ENCODE measurements around the gene PRAMEF15. TPM values are rescaled to one million over a fixed set of nuclear protein-coding genes. Genes with fewer than 3 reads are reported as not detected.
"Not testable (repeated sequence)": the region's sequence is repeated elsewhere in the genome, so short reads cannot be mapped to it uniquely, and the experiment has no call there.

Gene PRAMEF15
- total RNA-seq, result not detected in 2 replicates
- not detected for polyA plus RNA-seq (2012)

DNA sequence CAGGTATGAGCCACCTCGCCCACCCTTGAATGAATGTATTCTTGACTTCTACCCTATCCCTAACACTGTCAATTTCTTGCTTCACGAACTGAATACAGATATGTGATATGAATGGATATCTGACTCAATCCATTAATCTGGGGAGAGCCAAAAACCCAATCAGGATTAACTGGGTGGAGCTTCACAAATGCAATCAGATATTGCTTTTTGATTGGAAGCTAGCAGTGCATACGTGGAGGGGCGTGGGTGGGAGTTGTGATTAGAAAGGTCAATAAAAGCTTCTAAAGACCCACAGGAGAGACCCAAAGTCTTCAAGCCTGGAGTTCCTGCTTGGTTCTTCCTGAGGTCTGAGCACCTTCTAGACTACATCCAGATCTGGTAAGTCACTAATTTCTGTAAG, at the start of gene PRAMEF15:
TSS of gene PRAMEF15 (plus strand) at position 301 of the 400 bp plus-strand sequence. CDS start 2,827 bp downstream, outside the sequence.
- DNase-seq (ENCODE audit: low read depth), result not testable (repeated sequence)

DNA sequence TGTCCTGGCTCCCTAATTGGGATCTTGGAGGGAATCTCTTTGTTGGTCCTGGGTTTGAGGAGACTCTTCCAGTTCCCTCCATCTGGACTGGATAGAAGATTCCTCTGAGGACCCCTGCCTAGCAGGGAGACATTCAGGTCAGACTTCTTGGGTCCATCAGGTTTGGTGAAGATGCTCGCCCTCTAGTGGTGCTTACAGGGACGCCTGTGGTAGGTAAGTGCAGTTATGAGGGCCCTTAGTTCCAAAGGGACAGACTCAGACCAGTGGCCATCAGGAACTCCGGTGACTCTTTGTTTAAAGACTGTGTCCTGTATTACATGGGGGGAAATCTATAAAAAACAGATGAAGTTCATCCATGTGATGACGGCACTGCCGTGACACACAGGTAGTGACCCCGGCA, 38.4 kb upstream of the PRAMEF15 start:
- DNase-seq (ENCODE audit: low read depth), result not testable (repeated sequence)

DNA sequence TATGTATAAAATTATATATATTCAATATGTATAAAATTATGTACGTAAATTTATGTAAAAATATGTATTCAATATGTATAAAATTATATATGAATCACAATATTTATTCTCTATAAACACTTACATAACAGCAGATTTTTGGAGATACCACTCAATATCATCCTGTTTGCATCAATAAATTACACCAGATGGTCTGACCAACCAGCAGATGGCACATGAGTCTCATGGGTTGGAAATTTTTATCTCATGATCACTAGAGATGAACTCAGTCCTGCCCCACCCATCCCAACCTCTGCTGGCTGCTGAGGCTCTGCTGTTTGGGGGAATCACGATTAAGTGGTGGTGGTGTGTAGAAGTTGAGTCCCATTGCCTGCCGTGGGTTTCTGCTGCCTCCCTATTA, 35.8 kb upstream of the PRAMEF15 start:
- DNase-seq (ENCODE audit: low read depth), result not testable (repeated sequence)

DNA sequence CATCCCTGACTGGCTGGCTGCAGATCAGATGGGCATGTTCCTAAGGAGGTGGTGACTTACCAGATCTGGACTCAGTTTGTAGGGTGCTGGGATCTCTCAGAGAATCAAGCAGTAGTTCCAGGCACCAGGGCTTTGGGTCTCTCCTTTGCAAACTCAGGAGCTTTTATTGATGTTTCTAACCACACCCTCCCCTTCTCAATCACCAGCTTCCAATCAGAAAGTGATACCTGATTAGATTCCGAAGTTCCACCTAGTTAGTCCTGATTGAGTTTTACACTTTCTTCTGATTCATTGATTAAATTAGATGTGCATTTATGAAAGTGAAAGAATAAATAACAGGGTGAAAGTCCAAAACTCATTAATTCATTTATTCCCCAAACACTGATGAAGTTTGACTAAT, 30.3 kb upstream of the PRAMEF15 start, which contains the start of gene PRAMEF8:
TSS of gene PRAMEF8 (minus strand) at position 101 of the 400 bp plus-strand sequence. CDS start 1,046 bp downstream, outside the sequence.
- DNase-seq (ENCODE audit: low read depth), result not testable (repeated sequence)

DNA sequence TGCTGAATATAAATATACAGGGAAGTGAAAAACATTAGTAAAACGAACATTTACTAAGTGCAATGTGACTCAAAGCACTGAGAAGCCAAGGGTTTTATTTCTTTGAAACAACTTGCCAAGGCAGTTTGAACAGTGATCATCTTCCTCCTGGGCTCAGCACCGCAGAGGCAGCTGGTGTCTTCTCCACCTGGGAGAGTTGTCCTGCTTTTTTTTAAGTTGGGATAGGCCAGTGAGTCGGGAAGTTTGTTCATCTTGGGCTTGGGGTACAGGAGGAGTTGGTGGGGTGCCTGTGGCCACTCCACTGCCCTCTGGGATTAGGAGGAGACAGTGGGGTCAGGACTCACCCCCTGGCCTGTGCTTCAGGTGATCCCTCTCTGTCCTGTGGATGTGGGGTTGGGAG, 26.4 kb upstream of the PRAMEF15 start:
- not testable (repeated sequence) for DNase-seq (ENCODE audit: low read depth)

DNA sequence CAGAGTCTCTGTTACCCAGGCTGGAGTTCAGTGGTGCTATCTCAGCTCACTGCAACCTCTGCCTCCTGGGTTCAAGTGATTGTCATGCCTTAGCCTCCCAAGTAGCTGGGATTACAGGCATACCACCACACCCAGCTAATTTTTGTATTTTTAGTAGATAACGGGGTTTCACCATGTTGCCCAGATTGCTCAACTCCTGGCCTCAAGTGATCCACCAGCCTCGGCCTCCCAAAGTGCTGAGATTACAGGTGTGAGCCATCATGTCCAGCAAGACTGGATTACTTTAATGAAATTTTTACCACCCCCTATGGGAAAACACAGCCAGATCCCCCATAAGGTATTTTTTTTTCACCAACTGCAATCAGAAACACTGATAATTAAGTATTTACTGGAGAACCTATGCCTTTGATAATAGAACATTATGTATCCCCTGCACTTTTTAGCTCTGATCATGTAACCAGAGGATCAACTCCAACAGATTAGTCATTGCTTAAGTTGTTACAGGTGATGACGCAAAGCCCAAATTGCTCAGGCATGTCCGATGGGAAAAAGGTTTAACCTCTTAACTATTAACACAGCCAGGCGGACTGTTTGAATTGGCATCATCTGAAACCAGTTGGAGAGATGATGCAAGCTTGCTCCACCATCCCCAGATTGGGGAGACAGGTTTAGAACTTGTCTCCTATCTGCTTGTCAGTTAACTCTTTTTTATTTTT, 18.0 kb upstream of the PRAMEF15 start:
- not testable (repeated sequence) for DNase-seq (ENCODE audit: low read depth)

DNA sequence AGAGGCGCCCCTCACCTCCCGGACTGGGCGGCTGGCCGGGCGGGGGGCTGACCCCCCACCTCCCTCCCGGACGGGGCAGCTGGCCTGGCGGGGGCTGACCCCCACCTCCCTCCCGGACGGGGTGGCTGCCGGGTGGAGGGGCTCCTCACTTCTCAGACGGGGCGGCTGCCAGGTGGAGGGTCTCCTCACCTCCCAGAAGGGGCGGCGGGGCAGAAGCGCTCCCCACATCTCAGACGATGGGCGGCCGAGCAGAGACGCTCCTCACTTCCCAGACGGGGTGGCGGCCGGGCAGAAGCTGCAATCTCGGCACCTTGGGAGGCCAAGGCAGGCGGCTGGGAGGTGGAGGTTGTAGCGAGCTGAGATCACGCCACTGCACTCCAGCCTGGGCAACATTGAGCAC, 16.7 kb upstream of the PRAMEF15 start:
- DNase-seq (ENCODE audit: low read depth), result not testable (repeated sequence)

DNA sequence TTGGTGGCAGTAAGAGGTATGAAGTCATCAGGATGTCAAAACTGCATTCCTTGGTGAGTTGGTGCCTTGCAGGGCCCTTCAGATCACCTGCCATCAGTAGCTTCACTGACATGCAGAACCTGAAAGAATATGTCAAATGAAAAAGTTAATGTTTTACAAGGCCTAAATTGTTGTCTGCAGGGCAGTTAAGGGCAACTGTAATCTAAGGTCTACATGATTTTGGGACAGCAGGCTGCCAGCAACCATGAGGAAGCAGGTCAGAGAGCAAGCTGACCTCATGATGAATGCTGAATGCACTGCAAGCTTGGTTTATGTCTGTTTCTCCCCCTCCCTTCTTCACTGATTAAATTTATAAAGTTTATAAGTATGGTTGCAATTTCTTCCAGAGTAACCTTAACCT, 13.2 kb upstream of the PRAMEF15 start:
- DNase-seq (ENCODE audit: low read depth), result not testable (repeated sequence)

DNA sequence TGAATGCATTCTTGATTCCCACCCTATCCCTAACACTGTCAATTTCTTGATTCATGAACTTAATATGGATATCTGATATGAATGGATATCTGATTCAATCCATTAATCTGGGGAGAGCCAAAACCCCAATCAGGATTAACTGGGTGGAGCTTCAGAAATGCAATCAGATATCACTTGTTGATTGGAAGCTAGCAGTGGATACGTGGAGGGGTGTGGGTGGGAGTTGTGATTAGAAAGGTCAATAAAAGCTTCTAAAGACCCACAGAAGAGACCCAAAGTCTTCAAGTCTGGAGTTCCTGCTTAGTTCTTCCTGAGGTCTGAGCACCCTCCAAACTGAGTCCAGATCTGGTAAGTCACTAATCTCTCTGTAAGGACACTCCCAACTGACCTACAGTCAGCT, 12.1 kb upstream of the PRAMEF15 start, which contains the start of gene PRAMEF33:
TSS of gene PRAMEF33 (plus strand) at position 301 of the 400 bp plus-strand sequence. CDS start 2,416 bp downstream, outside the sequence.
- DNase-seq (ENCODE audit: low read depth), result not testable (repeated sequence)

DNA sequence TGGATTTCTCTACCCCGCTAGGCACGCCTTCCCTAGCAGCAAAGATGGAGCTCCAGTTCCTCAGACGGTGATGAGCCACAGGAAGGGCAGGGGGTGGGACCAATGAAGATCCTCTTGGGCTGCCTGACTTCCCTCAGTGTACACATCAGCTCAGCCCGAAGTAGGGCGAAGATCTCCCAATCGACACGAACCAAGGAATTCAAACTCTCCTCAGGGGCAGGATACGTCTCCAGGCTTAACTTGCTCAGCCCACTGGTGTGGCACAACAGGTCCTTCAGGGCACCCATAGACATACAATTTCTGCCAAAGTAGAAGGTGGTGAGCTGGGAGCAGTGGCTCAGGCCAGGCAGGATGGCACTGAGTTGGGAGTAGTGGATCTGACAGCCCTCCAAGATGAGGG, 27.1 kb downstream of the PRAMEF15 start:
- DNase-seq (ENCODE audit: low read depth), result not testable (repeated sequence)

DNA sequence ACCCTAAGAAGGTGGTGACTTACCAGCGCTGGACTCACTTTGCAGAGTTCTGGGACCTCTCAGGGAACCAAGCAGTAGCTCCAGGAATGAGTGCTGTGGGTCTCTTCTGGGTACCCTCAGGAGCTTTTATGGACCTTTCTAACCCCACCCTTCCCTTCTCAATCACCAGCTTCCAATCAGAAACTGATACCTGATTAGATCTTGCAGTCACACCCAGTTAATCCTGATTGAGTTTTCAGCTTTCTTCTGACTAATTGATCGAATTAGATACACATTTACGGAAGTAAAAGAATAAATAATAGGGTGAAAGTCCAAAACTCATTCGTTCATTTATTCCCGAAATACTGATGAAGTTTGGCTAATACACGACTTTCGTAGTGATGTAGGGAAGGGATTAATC, 31.7 kb downstream of the PRAMEF15 start, which contains the start of gene PRAMEF14:
TSS of gene PRAMEF14 (minus strand) at position 101 of the 400 bp plus-strand sequence. CDS start 1,820 bp downstream, outside the sequence.
- DNase-seq (ENCODE audit: low read depth), result not testable (repeated sequence)

DNA sequence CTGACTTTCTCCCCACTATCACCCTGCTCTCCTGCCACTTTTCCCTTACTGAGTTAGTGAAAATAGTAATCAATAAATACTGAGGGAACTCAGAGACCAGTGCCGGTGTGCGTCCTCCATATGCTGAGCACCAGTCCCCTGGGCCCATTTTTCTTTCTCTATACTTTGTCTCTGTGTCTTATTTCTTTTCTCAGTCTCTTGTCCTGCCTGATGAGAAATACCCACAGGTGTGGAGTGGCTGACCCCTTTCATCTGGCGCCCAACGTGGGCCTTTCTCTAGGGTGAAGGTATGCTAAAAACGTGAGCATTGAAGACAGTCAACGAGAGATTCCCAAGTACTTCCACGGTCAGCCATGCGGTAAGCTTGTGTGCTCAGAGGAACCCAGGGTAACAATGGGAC, 38.1 kb downstream of the PRAMEF15 start:
- not testable (repeated sequence) for DNase-seq (ENCODE audit: low read depth)

DNA sequence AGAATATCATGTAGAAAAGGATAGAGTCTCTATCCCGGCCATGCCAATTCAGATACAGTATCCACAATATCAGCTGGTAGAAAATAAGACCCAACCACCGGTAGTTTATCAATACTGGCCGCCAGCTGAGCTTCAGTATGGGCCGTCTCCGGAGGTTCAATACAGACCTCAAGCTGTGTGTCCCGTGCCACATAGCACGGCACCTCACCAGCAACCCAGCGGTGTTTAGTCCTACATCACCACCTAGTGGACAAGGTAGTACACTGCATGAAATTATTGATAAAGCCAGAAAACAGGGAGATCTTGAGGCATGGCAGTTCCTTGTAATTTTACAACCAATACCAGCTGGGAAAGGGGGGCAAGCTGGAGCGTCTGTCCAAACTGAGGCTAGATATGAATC, 39.1 kb downstream of the PRAMEF15 start:
- DNase-seq (ENCODE audit: low read depth), result not testable (repeated sequence)

DNA sequence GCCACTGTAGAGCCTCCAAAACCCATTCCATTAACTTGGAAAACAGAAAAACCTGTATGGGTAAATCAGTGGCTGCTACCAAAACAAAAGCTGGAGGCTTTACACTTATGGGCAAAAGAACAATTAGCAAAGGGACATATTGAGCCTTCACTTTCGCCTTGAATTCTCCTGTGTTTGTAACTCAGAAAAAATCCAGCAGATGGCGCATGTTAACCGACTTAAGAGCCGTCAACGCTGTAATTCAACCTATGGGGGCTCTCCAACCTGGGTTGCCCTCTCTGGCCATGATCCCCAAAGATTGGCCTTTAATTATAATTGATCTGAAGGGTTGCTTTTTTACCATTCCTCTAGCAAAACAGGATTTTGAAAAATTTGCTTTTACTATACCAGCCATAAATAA, 41.4 kb downstream of the PRAMEF15 start:
- DNase-seq (ENCODE audit: low read depth), result peak; percentile 59

DNA sequence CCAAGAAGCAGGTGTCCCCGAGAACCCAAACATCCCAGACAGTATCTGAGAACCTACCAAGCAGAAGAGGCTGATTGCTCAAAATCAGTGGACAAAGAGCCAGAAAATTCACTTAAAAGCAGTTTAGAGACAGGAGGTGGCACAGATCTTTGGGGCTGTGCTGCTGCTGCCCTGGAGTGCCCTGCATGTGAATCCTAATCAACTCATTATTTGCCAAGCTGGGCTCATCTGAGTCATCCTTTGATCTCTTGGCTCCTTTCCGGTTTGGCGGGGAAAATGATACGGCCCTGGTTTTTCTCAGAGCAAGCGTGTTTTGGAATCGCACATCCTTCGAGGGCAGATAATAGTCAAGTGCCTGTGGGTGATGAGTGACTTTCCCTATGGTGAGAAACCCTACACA, 47.0 kb downstream of the PRAMEF15 start:
- DNase-seq (ENCODE audit: low read depth), result not testable (repeated sequence)

DNA sequence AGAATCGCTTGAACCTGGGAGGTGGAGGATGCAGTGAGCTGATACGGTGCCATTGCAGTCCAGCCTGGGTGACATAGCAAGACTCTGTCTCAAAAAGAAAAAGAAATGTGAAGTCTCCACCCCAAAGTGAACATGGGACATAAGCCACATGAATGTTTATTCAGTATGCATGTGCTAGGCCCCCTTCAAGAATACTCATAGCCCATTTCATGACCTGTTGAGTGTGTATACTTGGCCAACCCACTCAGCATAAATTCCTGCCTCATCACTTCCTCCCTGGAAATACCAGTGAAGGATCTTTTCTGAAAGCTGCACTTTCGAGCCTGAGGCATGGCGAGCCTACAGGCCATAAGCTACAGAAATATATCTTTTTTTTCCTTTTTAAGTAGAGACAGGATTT, 49.5 kb downstream of the PRAMEF15 start:
- DNase-seq (ENCODE audit: low read depth), result not testable (repeated sequence)

DNA sequence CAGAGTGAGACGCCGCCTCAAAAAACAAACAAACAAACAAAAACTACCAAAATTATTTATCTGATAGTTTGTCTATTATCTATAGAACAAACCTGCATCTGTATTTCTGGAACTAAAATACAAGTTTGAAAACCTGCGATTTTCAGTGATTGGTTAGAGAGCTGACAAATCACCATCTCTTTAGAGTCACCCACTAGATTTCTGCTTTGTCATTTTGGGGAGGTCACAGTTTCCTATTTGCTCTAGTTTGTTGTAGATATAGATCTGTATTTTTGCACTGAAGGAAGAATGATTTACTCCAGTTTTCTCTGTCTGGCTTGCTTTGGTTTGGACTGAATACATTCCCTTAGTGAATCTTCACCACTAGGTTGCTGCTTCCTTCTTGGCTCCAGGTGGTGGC, 51.2 kb downstream of the PRAMEF15 start:
- DNase-seq (ENCODE audit: low read depth), result not testable (repeated sequence)

DNA sequence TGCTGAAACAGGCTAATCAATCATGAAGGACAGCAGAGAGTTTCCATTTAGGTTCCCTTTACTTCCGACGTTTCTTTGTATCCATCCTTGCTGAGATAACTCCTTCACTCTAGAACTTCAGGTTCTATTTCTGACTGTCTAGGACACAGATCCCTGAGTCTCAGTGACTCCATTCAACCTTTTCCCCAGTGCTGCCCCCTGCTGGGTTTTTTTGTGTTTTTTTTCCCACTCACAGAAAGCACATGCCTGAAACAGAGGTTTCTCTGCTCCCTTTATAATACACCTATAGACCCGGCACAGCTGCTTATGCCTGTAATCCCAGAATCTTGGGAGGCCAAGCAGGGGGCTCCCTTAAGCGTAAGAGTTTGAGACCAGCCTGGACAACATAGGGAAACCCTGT, 53.2 kb downstream of the PRAMEF15 start:
- DNase-seq (ENCODE audit: low read depth), result not testable (repeated sequence)
